GM10266 (cell line): ENCODE measurements around the gene PALM.
"Not testable (repeated sequence)": the region's sequence is repeated elsewhere in the genome, so short reads cannot be mapped to it uniquely, and the experiment has no call there.

ENCODE experiments used
- DNase-seq: peaks from one replicate; pipeline ENCODE4 v3.0.0; 2012; ENCODE audit errors: extremely low spot score
- TF ChIP-seq, protein P1 (sequence below): IDR thresholded peaks from 2 replicates; pipeline ENCODE4 v1.5.1; 2012; ENCODE audit warnings: mild to moderate bottlenecking, low read depth; ENCODE audit not compliant: control insufficient read depth, insufficient read depth; ENCODE audit errors: missing control alignments

PALM gene

DNA sequence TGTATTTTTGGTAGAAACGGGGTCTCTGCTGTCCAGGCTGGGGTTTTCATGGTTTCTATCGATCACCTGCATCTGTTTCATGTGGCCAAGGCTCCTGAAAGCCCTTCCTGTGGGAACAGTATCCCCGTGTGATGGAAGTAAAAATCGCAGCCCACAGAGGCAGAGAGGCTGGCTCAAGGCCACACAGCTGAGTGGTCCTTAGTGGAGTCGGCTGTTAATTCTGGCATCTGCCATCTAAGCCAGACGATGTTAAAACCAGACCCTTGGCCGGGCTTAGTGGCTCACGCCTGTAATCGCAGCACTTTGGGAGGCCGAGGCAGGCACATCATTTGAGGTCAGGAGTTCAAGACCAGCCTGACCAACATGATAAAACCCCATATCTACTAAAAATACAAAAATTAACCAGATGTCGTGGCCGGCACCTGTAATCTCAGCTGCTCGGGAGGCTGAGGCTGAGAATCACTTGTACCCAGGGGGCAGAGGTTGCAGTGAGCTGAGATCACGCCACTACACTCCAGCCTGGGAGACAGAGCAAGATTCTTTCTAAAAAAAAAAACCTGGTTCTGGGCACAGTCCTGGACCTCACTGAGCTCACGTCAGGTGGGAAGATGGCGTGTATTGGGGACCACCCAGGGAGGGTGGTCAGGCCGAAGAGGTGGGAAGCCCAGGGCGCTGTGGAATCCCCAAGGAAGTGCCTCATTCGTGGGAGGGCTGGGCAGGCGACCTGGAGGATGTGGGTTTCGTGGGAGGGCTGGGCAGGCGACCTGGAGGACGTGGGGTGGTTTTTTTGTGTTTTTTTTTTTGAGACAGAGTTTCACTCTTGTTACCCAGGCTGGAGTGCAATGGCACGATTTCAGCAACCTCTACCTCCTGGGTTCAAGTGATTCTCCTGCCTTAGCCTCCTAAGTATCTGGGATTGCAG, 23.7 kb downstream of the PALM start:
- no peak for DNase-seq
- TF ChIP-seq, protein P1, sequence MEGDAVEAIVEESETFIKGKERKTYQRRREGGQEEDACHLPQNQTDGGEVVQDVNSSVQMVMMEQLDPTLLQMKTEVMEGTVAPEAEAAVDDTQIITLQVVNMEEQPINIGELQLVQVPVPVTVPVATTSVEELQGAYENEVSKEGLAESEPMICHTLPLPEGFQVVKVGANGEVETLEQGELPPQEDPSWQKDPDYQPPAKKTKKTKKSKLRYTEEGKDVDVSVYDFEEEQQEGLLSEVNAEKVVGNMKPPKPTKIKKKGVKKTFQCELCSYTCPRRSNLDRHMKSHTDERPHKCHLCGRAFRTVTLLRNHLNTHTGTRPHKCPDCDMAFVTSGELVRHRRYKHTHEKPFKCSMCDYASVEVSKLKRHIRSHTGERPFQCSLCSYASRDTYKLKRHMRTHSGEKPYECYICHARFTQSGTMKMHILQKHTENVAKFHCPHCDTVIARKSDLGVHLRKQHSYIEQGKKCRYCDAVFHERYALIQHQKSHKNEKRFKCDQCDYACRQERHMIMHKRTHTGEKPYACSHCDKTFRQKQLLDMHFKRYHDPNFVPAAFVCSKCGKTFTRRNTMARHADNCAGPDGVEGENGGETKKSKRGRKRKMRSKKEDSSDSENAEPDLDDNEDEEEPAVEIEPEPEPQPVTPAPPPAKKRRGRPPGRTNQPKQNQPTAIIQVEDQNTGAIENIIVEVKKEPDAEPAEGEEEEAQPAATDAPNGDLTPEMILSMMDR, result no peak

DNA sequence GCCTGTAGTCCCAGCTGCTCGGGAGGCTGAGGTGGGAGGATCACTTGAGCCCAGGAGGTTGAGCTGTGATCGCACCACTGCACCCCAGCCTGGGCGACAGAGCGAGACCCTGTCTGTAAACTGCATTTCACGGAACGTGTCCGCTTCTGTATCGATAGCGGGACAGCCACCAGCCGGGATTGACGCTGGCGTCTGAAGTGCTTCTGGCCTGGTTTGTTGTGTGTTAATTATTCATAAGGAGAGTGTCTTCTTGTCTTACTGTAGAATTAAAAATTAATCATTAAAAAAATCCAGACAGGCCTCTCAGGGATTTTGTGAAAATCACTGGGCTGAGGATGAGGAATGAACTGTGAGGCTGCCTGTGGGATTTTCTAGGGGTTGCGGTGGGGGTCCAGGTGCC, 26.0 kb downstream of the PALM start:
- no peak for DNase-seq
- TF ChIP-seq, protein P1, result no peak

DNA sequence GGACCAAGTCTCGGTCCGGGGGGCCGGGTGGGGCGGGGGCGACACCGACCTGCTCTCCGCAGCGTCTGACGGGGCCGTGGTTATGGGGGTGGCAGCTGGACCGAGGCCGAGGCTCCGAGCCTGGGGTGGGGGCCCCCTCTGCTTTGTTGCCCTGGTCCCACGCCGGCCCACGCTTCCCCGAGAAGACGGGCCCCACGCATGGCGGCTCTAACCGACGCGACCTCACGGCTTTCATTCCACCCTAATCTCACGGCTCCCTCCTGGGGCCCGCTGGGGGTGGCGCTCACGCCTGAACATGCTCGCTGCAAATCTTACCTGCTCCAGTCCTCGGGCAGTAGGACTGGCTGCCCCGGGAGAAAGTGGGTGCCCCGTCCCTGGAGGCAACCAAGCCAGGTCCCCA, 27.4 kb downstream of the PALM start:
- TF ChIP-seq, protein P1, result no peak
- DNase-seq, result no peak

DNA sequence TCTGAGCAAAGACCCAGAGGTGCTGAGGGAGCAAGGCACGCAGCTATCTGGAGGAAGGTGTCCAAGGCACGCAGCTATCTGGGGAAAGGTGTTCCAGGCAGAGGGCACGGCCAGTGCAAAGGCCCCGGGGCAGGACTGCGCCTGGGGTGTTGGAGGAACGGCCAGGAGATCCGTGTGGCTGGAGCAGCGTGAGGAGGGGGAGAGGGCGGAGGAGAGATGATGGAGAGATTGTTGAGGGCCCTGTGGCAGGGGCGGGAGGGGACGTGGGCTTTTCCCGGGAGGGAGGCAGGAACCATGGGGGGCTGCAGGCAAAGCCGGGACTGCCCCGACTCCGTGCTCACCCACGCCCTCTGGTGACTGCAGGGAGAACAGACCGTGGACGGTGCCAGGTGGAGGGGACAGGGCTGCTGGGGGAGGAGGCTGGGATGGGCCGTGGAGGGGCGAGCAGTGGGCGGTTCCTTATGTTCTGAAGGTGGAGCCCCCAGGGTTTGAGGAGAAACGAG, 28.9 kb downstream of the PALM start:
- peak; percentile 89 for DNase-seq
- TF ChIP-seq, protein P1, result peak; percentile 62

DNA sequence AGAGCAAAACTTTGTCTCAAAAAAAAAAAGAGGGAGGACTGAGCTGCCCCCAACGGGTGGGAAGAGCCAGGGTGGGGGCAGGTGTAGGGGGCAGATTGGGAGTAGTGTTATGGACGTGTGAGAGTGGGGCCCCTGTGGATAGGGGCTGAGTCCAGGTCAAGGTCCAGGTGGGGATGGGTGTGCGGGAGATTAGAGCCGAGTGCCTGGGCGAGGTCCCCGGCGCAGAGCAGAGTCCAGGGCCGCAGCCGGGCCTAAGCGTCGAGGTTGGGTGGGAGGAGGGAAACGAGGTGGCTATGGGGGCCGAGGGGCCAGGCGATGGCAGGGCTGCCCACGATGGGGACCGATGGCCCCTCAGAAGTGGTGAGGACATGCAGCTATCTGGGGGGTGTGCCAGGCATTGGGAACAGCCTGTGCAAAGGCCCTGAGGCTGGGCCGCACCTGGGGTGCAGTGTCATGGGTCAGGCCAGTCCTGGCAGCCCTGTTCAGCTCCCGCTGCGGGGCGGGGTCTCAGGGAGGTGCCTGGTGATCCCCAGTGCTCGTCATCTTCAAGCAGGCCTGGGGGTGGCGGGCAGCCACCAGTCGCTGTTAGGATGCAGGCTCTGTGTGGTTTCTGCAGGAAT, 29.9 kb downstream of the PALM start:
- TF ChIP-seq, protein P1, result no peak
- no peak for DNase-seq

DNA sequence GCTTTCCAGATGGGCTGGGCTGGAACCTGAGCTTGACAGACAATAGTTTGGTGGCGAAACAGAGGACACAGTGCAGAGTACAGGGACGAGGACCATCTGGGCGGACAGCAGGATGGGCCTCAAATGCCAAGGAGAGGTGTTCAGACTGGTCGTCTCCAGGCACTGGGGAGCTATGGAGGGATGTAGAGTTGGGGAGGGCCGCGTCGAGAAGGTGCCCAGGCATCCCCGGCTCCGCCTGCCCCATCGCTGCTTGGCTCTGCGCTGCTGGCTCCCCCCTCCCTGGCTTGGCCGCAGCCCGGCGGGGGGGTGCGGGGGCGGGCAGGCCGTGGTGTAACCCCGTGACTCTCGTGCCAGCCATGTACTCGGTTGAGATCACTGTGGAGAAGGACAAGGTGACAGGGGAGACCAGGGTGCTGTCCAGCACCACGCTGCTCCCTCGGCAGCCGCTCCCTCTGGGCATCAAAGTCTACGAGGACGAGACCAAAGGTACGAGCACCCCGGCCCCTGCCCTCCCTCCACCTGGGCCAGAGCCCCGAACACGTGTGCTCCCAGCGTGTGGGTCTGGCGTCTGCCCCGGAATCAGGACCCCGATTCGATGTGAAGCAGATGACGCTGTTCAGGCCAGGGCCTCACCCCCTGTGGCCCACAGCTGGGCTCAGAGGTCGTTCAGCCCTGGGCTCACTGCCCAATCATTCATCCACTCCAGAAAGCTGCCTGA, 31.4 kb downstream of the PALM start:
- no peak for DNase-seq
- TF ChIP-seq, protein P1, result no peak

DNA sequence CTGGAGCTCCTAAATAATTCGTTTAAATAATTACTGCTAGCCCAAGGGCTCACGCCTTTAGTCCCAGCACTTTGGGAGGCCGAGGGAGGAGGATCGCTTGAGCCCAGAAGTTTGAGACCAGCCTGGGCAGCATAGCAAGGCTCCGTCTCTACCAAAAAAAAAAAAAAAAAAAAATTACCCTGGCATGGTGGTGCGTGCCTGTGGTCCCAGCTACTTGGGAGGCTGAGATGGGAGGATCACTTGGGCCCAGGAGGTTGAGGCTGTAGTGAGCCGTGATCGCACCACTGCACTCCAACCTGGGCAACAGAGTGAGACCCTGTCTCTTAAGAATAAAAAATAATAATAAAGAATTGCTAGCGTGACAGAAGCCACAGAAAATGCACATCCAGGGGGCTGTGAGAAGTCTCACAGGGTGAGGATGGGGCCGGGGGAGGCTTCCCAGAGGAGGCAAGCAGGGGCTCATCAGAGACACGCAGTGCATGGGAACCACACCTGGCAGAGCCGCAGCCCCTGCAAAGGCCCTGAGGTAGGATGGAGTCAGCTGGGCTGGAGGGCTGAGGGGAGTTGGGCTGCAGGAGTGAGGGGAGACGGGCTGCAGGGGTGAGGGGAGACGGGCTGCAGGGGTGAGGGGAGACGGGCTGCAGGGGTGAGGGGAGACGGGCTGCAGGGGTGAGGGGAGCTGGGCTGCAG, 32.2 kb downstream of the PALM start:
- DNase-seq, result not testable (repeated sequence)
